Astrocyte (in vitro differentiated cells and primary cell): ENCODE data around the gene ZBED5. TPM values are rescaled to one million over a fixed set of nuclear protein-coding genes. Genes with fewer than 3 reads are reported as not detected.

Experiments used
- DNase-seq: peaks from one replicate; pipeline ENCODE4 v3.0.0-alpha.2; 2010; ENCODE audit warnings: low read depth
- FAIRE-seq: peaks from 2 replicates; lab custom pipeline; 2011; peaks lifted over from hg19 to GRCh38; lab: Jason Lieb, UNC
- H2AFZ ChIP-seq: 2 replicates; pipeline ENCODE4 v1.6.0; 2012; ENCODE audit warnings: low read depth, low read length, inconsistent platforms
- H3K27ac ChIP-seq: 2 replicates; pipeline ENCODE4 v1.5.1; 2011; ENCODE audit warnings: low read depth, low read length, inconsistent platforms
- H3K27me3 ChIP-seq: 2 replicates; pipeline ENCODE4 v1.6.0; 2011; ENCODE audit warnings: low read length, inconsistent platforms; ENCODE audit not compliant: insufficient read depth
- H3K36me3 ChIP-seq: 2 replicates; pipeline ENCODE4 v1.5.1; 2011; ENCODE audit warnings: low read length, inconsistent platforms; ENCODE audit not compliant: insufficient read depth
- H3K4me1 ChIP-seq: 2 replicates; pipeline ENCODE4 v1.5.1; 2011; ENCODE audit warnings: low read length, inconsistent platforms; ENCODE audit not compliant: insufficient read depth
- H3K4me2 ChIP-seq: 2 replicates; pipeline ENCODE4 v1.6.0; 2012; ENCODE audit warnings: low read length, inconsistent platforms
- H3K4me3 ChIP-seq: 2 replicates; pipeline ENCODE4 v1.5.1; 2011; ENCODE audit warnings: low read depth, mild to moderate bottlenecking, low read length, inconsistent platforms; ENCODE audit not compliant: insufficient read depth
- H3K79me2 ChIP-seq: 2 replicates; pipeline ENCODE4 v1.6.0; 2012; ENCODE audit warnings: mild to moderate bottlenecking, low read length, inconsistent platforms; ENCODE audit not compliant: insufficient read depth
- H3K9ac ChIP-seq: 2 replicates; pipeline ENCODE4 v1.6.0; 2012; ENCODE audit warnings: mild to moderate bottlenecking, low read length, inconsistent platforms
- H3K9me3 ChIP-seq: 2 replicates; pipeline ENCODE4 v1.5.1; 2012; ENCODE audit warnings: low read depth, mild to moderate bottlenecking, low read length, inconsistent platforms; ENCODE audit not compliant: insufficient read depth
- H4K20me1 ChIP-seq: 2 replicates; pipeline ENCODE4 v1.6.0; 2012; ENCODE audit warnings: low read length, inconsistent platforms; ENCODE audit not compliant: insufficient read depth
- H3K27ac Mint-ChIP-seq: one replicate; pipeline ENCODE4 v1.8.0; 2021; ENCODE audit warnings: mild to moderate bottlenecking, mixed read lengths; ENCODE audit not compliant: unreplicated experiment
- H3K27me3 Mint-ChIP-seq: one replicate; pipeline ENCODE4 v1.8.0; 2021; ENCODE audit warnings: low read depth, mixed read lengths; ENCODE audit not compliant: unreplicated experiment
- H3K36me3 Mint-ChIP-seq: one replicate; pipeline ENCODE4 v1.8.0; 2021; ENCODE audit warnings: low read depth, mixed read lengths; ENCODE audit not compliant: unreplicated experiment
- H3K4me1 Mint-ChIP-seq: one replicate; pipeline ENCODE4 v1.8.0; 2021; ENCODE audit warnings: low read depth, mixed read lengths; ENCODE audit not compliant: unreplicated experiment
- H3K4me3 Mint-ChIP-seq: one replicate; pipeline ENCODE4 v1.8.0; 2021; ENCODE audit warnings: mild to moderate bottlenecking, moderate library complexity, mixed read lengths; ENCODE audit not compliant: unreplicated experiment
- H3K9me3 Mint-ChIP-seq: one replicate; pipeline ENCODE4 v1.8.0; 2021; ENCODE audit warnings: mild to moderate bottlenecking, mixed read lengths; ENCODE audit not compliant: unreplicated experiment
- CTCF ChIP-seq: IDR thresholded peaks from 2 replicates; pipeline ENCODE4 v1.5.1; 2011; ENCODE audit warnings: low read depth, mild to moderate bottlenecking, inconsistent platforms, low read length, moderate library complexity; ENCODE audit not compliant: insufficient read depth
- EZH2 ChIP-seq: IDR thresholded peaks from 2 replicates; pipeline ENCODE4 v1.6.1; 2012; ENCODE audit warnings: mild to moderate bottlenecking, low read length, inconsistent platforms; ENCODE audit not compliant: insufficient read depth
- total RNA-seq: library from RNA; stranded (reverse); gene quantifications from 2 replicates; pipeline ENCODE4 v1.2.1, GENCODE V29; 2021

ZBED5 gene
- total RNA-seq, 1 donor from 2014 or later, result 32.9 TPM

- Histone ChIP-seq H3K4me1 (peaks cover 38% of the 10 kb centered on the region), H3K27ac (no peak overlapping the region), H3K4me2 (no peak overlapping the region), H3K9ac (no peak overlapping the region), H4K20me1 (no peaks in the 10 kb centered on the region), H3K79me2 (no peaks in the 10 kb centered on the region), H3K9me3 (no peaks in the 10 kb centered on the region), H3K36me3 (no peaks in the 10 kb centered on the region), H3K4me3 (no peak overlapping the region), H2AFZ (no peak overlapping the region), H3K27me3 (no peaks in the 10 kb centered on the region)
- Mint-ChIP-seq H3K4me1 (peaks cover 38% of the 10 kb centered on the region), H3K9me3 (no peaks in the 10 kb centered on the region), H3K27ac (no peak overlapping the region), H3K4me3 (no peak overlapping the region), H3K27me3 (no peaks in the 10 kb centered on the region), H3K36me3 (peaks cover 4% of the 10 kb centered on the region)
- DNase-seq (no peak), FAIRE-seq (no peak)
- no peak for TF ChIP-seq EZH2
- TF ChIP-seq CTCF, result no peak
Measured at GRCh38 chr11:10896493-10896892, 38.6 kb upstream of the ZBED5 start.

GRCh38 chr11:10895285-10895684 lies 37.4 kb upstream of the ZBED5 start:
- no peak overlapping the region for H3K27ac ChIP-seq
- no peaks in the 10 kb centered on the region for H3K27me3 ChIP-seq
- H3K27me3 Mint-ChIP-seq, result no peaks in the 10 kb centered on the region
- TF ChIP-seq CTCF, result no peak
- no peak for TF ChIP-seq EZH2
- no peak overlapping the region for H3K9ac ChIP-seq
- H3K36me3 ChIP-seq, result no peaks in the 10 kb centered on the region
- peaks cover 4% of the 10 kb centered on the region for H3K36me3 Mint-ChIP-seq
- DNase-seq, result no peak
- no peak overlapping the region for H3K4me3 Mint-ChIP-seq
- no peak overlapping the region for H2AFZ ChIP-seq
- H3K27ac Mint-ChIP-seq, result no peak overlapping the region
- H3K9me3 Mint-ChIP-seq, result no peaks in the 10 kb centered on the region
- H3K9me3 ChIP-seq, result no peaks in the 10 kb centered on the region
- peaks cover 27% of the 10 kb centered on the region for H3K4me1 Mint-ChIP-seq
- H3K79me2 ChIP-seq, result no peaks in the 10 kb centered on the region
- no peak for FAIRE-seq
- no peaks in the 10 kb centered on the region for H4K20me1 ChIP-seq
- no peak overlapping the region for H3K4me2 ChIP-seq
- peaks cover 26% of the 10 kb centered on the region for H3K4me1 ChIP-seq
- H3K4me3 ChIP-seq, result no peak overlapping the region

- Histone ChIP-seq H3K4me2 (no peak overlapping the region), H3K79me2 (no peaks in the 10 kb centered on the region), H3K27ac (no peak overlapping the region), H3K27me3 (no peaks in the 10 kb centered on the region), H3K4me3 (no peak overlapping the region), H3K36me3 (no peaks in the 10 kb centered on the region), H4K20me1 (no peaks in the 10 kb centered on the region), H3K4me1 (peaks cover 21% of the 10 kb centered on the region), H3K9ac (no peak overlapping the region), H2AFZ (no peak overlapping the region), H3K9me3 (no peaks in the 10 kb centered on the region)
- peaks cover 2% of the 10 kb centered on the region for H3K9me3 Mint-ChIP-seq
- DNase-seq, result no peak
- H3K36me3 Mint-ChIP-seq, result peaks cover 4% of the 10 kb centered on the region
- H3K27me3 Mint-ChIP-seq, result no peaks in the 10 kb centered on the region
- H3K4me3 Mint-ChIP-seq, result no peak overlapping the region
- TF ChIP-seq EZH2, result no peak
- TF ChIP-seq CTCF, result no peak
- no peak overlapping the region for H3K27ac Mint-ChIP-seq
- peaks cover 21% of the 10 kb centered on the region for H3K4me1 Mint-ChIP-seq
- FAIRE-seq, result no peak
Measured at GRCh38 chr11:10894666-10895065, 36.8 kb upstream of the ZBED5 start.
